ENCODE data around the gene FOSB. TPM values are rescaled to one million over a fixed set of nuclear protein-coding genes. Genes with fewer than 3 reads are reported as not detected.

The FOSB gene
- total and polyA plus RNA-seq, 9 of the 15 experiments (the other 6 are each of a cell fraction or from before 2014, with no cell fraction given): 0.11 to 2.7 (median 0.73) TPM

GRCh38 chr19:45467456-45468158 is at the start of gene FOSB (continued):
- TF ChIP-seq CREB3L1 (IDR thresholded peaks at IDR 0.05; ENCODE audit: borderline replicate concordance, low read depth) (no peak), CBX1 (IDR thresholded peaks at IDR 0.05; ENCODE audit: low read depth) (no peak), NR3C1 (CRISPR knock-in tag; IDR thresholded peaks at IDR 0.05) (no peak), ZNF780A (CRISPR knock-in tag; IDR thresholded peaks at IDR 0.05) (no peak), ZNF197 (CRISPR knock-in tag; IDR thresholded peaks at IDR 0.05; ENCODE audit: low read depth) (no peak), CEBPB (tag; IDR thresholded peaks at IDR 0.05) (peak; percentile 82), SREBF2 (CRISPR knock-in tag; IDR thresholded peaks at IDR 0.05) (no peak), ZNF398 (CRISPR knock-in tag; IDR thresholded peaks at IDR 0.05) (no peak), ZKSCAN3 (CRISPR knock-in tag; IDR thresholded peaks at IDR 0.05) (no peak), BCOR (IDR thresholded peaks at IDR 0.05) (no peak), RBM25 (IDR thresholded peaks at IDR 0.05; ENCODE audit: low read depth, low read length, severe bottlenecking) (no peak), FIP1L1 (IDR thresholded peaks at IDR 0.05; ENCODE audit: low read depth, low read length, poor library complexity, severe bottlenecking) (no peak), ZNF347 (CRISPR knock-in tag; IDR thresholded peaks at IDR 0.05; ENCODE audit: low read depth) (no peak), ZNF830 (CRISPR knock-in tag; IDR thresholded peaks at IDR 0.05) (no peak), GTF2B (IDR thresholded peaks at IDR 0.05; ENCODE audit: extremely low read depth, insufficient read length) (peak; percentile 80), GABPB1 (CRISPR knock-in tag; IDR thresholded peaks at IDR 0.05) (0 out of 2 replicates have a peak, but pooled peaks have one; percentile 52), ZNF212 (CRISPR knock-in tag; IDR thresholded peaks at IDR 0.05) (no peak), ZFP36 (IDR thresholded peaks at IDR 0.05; ENCODE audit: low read depth, low read length, partially characterized antibody) (peak; percentile 76), EGR1 (conservative IDR thresholded peaks at IDR 0.05) (0 out of 2 replicates have a peak, but pooled peaks have one; percentile 25), SRSF9 (IDR thresholded peaks at IDR 0.05; ENCODE audit: borderline replicate concordance, low read depth, low read length) (no peak), GABPA (tag; conservative IDR thresholded peaks at IDR 0.05; ENCODE audit: low read depth) (0 out of 2 replicates have a peak, but pooled peaks have one; percentile 24), ZNF717 (CRISPR knock-in tag; IDR thresholded peaks at IDR 0.05) (no peak), EHMT2 (IDR thresholded peaks at IDR 0.05) (no peak)
